Ecto neural progenitor cell (in vitro differentiated cells): Measurements from ENCODE around the gene ZSWIM6.

Experiments used
- DNase-seq: peaks from one replicate; pipeline ENCODE4 v3.0.0-alpha.2; 2018; ENCODE audit warnings: low spot score

The ZSWIM6 gene

DNA sequence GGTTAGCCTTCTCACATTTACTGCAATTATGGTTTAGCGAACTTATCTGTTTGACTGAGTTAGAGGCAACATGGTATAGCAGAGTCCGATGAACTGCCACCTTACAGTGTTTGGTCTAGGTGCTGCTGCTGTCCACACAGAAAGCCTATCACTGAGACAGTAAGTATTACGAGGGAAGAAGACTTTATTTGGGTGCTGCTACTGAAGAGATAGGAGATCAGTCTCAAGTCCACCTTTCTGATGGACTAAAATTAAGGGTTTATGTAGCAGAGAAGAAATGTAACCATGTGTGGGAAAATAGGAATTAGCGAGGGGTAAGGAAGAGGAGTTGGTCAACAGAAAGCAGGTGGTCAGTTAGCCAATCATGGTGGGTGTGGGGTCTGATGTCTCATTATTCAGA lies 109.7 kb downstream of the ZSWIM6 start:
- no peak for DNase-seq

GRCh38 chr5:61447780-61448495 lies 115.9 kb downstream of the ZSWIM6 start:
- DNase-seq = no peak

DNA sequence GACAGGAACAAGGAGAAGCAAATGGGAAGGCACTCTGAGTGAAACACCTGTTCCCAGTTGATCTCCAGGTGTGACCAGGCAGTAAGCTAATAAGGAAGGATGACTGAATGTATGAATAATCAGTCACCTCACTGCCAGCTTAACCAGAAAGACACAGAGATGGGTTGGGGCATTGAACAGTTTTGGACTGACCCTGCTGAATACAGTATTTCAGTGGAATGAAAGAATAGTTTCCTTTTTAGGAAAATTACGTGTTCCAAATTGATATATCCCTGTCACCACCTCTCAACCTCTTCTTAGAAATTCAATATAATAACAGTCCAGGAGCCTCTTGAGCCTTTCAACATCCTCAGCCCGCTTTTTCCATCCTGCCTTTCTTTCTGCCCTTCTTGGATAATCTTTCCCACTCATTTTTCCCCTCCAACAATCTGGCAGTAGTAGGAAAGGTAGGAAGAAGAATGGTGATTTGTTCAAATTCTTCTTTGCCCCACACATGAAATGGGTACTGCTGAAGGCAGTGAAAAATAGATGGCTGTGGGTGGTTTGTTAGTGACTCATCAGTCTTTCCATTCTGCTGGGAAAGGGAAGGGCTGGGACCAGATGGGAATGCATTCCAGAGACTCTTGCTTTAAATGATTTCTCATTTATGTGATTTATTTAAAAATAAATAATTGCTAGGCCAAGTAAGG lies 117.9 kb downstream of the ZSWIM6 start:
- DNase-seq = no peak

- no peak for DNase-seq
Observed at GRCh38 chr5:61450493-61451279, 118.6 kb downstream of the ZSWIM6 start.

GRCh38 chr5:61455179-61456006 lies 123.3 kb downstream of the ZSWIM6 start:
- DNase-seq = no peak

DNA sequence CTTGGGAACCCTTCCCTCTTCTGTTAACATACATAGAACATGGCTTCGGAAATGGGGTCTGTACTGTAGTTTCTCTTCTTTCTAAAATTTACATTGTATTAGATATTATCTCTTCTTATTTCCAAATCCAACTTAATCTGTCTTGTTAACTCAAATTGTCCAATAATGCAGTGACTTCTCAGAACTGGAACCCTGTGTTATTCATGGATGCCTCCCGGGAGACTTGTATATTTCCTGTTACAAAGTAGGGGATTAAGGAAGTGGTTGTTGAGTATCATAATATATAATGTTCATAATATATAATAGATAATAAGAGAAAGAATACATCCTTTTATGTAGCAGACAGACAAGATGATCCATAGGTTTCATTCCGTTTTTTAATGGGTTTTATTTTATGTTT lies 128.4 kb downstream of the ZSWIM6 start:
- DNase-seq = no peak

DNA sequence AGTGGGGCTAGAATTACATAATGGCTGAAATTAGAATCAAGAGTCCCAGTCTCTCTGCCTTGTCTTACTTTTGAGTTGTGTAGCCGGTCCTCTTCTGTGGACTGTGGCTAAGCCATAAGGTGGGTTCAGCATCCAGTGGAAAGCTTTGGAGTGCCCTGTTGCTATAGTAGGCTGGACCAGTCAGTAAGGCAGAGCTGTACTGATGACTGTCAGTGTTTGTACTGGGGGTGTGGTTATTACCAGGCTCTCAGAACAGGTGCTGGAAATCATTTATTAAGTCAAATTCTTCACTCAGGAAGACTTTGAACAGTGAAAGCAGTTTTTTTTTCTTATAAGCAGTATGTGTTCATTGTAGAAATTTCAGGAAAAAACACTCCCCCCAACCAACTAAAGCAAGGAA lies 129.4 kb downstream of the ZSWIM6 start:
- no peak for DNase-seq

- no peak for DNase-seq
Observed at GRCh38 chr5:61461926-61462325, 129.9 kb downstream of the ZSWIM6 start.

GRCh38 chr5:61463596-61463995 lies 131.5 kb downstream of the ZSWIM6 start:
- no peak for DNase-seq

- DNase-seq = no peak
Observed at GRCh38 chr5:61464512-61464911, 132.5 kb downstream of the ZSWIM6 start.

- no peak for DNase-seq
Observed at GRCh38 chr5:61465066-61465465, 133.0 kb downstream of the ZSWIM6 start.

GRCh38 chr5:61465496-61465895 lies 133.4 kb downstream of the ZSWIM6 start:
- no peak for DNase-seq

GRCh38 chr5:61466017-61466416 lies 134.0 kb downstream of the ZSWIM6 start:
- no peak for DNase-seq

- no peak for DNase-seq
Observed at GRCh38 chr5:61467766-61468482, 135.9 kb downstream of the ZSWIM6 start.

- no peak for DNase-seq
Observed at GRCh38 chr5:61468483-61468865, 136.4 kb downstream of the ZSWIM6 start.

DNA sequence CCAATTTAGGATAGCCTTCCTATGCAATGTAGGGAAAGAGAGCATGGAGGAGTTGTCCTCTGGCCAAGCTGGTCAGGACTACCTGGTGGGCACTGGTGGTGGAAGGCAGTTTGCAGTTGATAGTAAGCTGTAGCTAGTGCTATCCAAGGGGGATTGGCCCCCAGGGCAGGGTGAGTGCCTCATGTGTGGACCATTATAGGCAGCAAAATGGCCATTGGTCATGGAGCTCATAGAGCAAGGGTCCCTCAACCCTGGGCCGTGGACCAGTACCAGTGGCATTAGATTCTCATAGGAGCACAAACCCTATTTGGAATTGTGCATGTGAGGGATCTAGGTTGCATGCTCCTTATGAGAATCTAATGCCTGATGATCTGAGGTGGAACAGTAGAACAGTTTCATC lies 139.3 kb downstream of the ZSWIM6 start:
- no peak for DNase-seq

- no peak for DNase-seq
Observed at GRCh38 chr5:61472172-61472958, 140.3 kb downstream of the ZSWIM6 start.

DNA sequence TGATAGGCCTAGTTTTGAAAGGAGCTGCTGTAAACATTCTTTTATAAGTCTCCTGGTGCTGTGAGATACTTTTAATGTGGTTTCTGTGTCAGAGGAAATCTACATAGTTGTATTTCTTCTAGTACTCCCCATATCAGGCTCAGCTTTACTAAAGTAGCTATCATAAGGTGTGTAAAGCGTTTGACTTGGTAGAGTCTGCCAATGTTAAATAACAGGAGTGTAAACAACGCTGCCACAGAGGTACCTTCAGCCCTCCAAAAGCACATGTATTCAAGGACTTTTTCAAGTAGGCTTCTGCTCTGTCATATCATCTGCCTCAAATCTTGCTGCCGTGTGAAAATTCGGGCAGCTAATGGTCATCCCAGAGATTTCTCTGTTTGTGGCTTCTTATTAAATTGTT lies 142.7 kb downstream of the ZSWIM6 start:
- no peak for DNase-seq

DNA sequence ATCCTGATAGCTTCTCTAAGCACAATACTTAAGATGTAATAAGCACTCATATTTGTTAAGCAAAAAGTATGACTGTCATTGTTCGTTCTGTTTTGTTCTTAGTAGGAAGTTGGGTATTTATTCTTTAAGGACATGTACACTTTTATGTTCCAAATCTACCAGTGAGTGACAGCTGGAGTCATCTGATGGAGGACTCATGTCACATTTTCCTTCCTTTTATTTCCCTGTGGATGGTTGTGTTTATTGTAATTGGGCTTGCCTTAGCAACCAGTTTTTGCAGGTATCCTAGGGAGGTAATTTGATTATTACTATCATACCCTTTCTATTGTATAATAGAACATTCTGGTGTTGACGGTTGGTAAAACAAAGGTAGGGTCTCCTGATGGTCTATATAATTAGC lies 145.7 kb downstream of the ZSWIM6 start:
- no peak for DNase-seq

DNA sequence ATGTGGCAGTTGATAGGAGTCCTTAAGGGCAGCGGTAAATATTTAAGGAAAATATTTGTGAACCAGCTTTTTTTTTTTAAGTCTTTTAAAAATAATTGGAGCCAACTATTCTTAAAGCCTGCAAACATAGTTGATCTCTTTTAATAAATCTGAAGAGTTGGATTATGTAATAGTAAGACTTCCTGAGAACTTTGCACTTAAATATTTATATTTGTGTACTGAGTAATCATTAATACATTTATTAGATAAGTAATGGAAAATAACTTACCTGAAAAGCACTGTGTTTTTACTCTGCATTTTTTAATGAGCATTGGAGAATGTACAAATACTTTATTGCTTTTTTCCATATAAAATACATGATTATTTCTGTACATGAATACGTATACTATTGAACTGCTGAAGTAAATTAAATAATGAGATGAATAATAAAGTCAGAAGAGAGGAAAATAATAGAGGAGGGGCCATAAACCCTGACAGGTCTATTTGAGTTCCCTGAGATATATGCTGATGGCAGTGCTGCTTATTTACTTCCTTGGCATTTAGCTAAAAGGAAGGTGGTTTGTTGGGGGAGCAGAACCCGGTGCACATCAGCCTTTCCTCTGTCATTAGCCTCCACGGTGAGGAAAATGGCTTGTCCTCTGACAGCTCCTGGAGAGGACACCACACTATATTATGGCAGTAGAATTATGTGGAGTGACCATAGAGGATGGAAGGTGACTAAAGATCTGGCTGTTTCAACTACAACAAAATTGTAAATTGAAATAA lies 148.0 kb downstream of the ZSWIM6 start:
- DNase-seq = no peak
